Activated CD4-positive, alpha-beta T cell treated with anti-CD3 and anti-CD28 coated beads, Interleukin-2, amount 50 U/mL, for 16 hours (primary cell): ENCODE results near the gene CACNB1.
A peak's percentile ranks its signal among the peaks of the same experiment; 100 is the strongest.

Experiments used
- DNase-seq: peaks from one replicate; pipeline ENCODE4 v3.0.0-alpha.2; 2020

CACNB1 gene

DNA sequence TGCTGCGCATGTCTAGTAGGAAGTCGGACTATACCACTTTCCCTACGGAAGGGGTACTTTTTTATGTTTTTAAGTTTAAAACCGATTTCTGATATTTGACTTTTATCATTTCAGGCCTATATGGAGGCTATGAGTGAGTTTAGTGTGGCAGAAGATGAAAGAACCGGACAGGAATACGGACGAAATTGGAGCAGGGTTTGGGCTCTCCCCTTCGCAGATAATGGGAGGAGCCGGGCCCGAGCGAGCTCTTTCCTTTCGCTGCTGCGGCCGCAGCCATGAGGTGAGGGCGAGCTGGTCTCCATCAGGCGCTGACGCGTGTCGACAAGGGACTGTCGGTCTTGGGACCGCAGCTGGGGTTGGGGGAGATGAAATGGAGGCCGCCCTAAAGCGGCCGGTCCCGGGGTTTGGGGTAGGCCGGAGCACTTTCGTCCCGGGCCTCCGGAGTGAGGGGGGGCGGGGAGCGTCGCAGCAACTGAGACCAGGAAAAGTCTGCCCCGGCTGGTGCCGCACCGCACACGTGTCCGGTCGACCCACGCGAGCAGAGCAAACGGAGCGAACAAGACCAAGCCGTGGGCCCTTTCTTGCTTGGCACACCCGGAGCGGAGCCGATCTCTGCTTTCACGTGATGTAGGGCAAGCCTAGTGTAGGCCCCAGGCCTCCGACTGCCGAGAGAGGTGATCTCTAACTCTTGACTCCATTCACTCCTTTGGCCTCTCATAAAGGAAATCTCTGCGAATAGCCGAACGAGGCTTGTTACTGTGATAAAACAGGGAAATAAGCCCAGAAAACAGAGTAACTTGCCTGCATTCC lies 2.8 kb upstream of the CACNB1 start, which contains the start of gene RPL19:
TSS of gene RPL19 (plus strand) at position 214 of the 810 bp plus-strand sequence. CDS start at position 276, 62 bp downstream.
- DNase-seq, result peak; percentile 79

DNA sequence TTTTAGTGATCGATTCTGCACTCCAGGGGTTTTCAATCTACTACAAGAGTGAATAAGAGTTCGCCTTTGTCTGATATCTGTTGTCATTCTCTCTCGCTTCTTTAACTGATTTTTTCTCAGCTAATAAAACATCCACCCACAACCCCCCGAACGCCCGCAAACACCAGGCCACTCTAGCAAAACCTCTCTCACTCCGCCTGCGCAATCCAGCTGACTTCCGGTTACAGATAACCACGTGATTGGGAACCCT lies 2.3 kb upstream of the CACNB1 start:
- peak; percentile 93 for DNase-seq

- no peak for DNase-seq
These were observed 707 bp upstream of the CACNB1 start for GRCh38 chr17:39198186-39198566.

DNA sequence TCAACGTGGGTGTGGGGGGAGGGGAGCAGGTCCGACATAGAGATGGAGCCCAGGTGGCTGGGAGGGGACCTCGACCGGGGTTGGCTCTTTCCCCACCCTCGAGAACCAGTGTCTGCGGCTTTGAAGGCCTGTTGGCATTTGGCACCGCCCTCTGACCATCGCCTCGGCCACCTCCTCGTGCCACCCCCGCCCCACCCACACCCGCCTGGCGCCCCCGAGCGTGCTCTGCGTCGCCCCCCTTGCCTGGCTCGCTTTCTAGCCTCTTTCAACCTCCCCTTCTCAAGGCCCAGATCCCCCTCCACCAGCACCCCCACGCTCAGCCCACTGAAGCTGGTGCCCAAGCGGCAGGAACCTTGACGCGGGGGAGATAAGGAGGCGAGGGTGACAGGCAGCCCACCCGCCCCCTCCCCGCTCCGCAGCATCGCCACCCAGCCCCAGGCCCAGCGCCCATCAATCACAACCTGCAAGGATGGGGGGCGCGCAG lies 619 bp downstream of the CACNB1 start:
- DNase-seq, result peak; percentile 46

DNA sequence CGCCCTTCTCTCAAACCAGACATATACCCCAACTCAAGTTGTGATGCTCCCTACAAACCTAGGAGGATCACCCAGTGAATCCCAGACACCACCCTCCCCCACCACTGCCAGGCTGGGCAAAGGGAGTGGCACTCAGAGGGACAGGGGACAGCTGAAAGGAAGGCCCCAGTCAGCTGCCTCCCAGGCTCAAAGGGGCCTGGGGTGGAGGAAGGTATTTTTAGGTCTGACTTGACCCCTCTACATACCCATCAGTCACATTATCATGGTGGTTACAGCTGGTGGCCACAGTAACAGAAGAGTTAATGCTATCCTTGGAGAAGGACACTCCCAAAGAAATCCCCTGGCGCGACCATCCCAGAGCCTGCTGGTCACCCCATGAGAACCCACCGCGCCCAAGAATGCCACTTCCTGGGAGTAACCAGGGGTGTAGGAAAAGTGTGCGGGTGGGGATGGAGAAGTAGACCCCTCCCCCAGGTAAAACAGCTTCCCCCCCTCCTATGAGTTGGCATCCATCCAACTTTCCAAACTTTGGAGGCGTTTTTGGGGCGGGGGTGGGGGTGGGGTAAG lies 1.1 kb downstream of the CACNB1 start:
- no peak for DNase-seq

DNA sequence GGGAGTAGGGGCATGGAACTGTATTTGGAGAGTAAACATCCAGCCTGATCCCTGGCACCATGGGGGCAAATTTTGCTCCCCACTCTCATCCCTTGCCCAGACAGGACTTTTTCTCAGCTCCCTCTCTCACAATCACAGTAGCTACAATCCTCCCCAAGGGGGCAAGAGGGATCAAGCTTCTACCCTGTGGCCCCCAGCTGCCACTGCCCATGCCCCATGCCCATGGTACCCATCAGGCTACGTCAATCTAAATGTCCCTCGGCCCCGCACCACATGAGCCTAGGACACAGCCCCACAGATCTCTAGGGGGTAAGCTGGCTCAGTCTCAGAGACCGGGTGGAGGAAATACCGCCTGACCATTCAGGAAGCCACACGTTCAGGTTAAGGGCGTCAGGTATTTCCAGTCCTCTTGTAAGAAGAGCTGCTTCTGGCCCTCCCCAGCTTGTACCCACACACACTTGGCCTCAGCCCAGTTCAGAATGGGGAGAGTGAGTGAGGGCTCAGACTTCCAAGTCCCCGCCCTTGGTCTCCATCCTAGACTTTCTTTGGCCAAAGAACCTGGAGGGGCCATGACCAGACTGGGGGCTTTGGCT lies 1.8 kb downstream of the CACNB1 start:
- DNase-seq, result no peak

GRCh38 chr17:39194985-39195524 lies 2.4 kb downstream of the CACNB1 start:
- no peak for DNase-seq

GRCh38 chr17:39194089-39194984 lies 3.1 kb downstream of the CACNB1 start:
- DNase-seq, result no peak

GRCh38 chr17:39193346-39193745 lies 4.1 kb downstream of the CACNB1 start:
- no peak for DNase-seq

GRCh38 chr17:39192901-39193300 lies 4.6 kb downstream of the CACNB1 start:
- no peak for DNase-seq

DNA sequence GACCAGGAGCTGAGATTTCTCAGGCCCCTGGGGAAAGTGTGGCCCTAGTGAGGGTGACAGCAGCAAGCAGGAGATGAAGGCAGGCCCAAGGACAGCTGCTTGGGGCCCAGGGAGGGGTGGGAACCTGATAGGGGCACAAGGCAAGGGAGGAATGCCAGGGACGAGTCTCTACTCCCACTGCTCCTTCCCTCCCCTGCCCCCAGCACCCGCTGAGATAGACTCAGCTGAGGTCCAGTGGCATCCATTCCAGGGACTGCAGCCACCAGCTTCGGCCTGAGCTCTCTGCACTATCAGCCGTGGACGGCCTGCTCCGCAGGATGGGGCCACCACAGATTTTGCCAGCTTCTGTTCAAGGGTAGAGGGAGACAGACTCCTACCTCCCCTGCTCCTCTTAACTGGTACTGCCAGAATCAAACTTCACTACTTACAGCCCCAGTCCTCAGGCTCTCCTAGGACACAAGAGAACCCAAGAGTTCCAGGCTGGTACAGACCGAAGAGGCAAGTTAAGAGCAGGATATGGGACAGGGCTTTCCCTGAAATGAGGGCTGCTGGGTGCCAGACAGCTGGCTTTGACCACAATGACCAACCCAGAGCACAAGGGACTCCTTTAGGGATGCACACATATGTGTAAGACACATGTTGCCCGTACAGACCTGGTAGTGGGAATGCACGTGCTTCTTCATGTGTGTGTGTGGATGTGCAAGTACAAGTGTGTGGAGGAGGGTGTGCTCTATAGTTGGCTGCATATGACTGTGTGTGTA lies 5.5 kb downstream of the CACNB1 start:
- no peak for DNase-seq

- no peak for DNase-seq
These were observed 10.2 kb downstream of the CACNB1 start for GRCh38 chr17:39187152-39187830.

- DNase-seq, result no peak
These were observed 10.9 kb downstream of the CACNB1 start for GRCh38 chr17:39186481-39187002.

DNA sequence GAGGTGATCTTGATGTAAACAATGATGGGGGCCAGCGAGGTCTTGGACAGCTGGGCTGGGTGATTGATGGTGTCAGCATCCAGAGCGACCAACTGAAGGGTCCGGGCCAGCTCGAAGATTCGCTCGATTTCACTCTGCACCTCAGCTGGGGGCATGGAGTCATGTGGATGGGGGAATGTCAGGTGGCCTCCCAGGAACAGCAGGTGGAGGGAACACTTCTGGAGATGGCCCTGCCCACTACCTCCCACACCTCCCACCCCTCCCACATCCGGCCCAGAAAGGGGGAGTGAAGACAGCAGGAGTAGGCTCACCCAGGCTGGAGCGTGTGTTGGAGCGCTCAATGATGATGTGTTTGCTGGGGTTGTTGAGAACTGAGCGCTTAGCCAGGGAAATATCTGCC lies 13.7 kb downstream of the CACNB1 start:
- no peak for DNase-seq

DNA sequence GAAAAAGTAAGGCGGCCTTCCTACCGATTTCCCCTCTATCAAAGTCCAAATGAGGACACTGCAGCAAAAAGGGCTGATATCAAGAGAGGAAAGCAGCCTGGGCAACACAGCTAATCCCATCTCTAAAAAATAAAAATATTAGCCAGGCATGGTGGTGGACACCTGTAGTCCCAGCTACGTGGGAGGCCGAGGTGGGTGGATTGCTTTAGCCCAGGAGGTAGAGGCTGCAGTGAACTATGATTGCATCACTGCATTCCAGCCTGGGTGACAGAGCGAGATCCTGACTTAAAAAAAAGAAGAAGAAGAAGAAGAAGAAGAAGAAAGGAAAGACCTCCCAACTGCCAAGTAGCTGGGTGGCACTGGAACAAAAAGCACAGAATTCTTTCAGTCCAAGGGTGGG lies 14.4 kb downstream of the CACNB1 start:
- no peak for DNase-seq

DNA sequence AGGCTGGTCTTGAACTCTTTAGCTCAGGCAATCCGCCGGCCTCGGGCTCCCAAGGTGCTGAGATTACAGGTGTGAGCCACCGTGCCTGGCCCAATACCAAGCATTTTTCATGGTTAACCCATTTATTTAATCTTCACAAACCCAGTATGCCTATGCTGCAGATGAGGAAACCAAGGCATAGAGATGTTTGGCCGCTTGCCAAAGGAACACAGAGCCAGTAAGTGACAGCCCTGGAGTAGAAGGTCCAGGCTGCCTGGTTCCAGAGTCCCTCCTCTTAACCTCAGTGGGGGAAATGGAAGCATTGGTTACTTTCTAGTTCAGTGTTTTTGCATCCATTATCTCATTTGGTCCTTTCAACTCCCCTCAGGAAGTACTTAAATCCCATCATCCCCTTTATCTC lies 16.2 kb downstream of the CACNB1 start:
- no peak for DNase-seq

- DNase-seq, result no peak
These were observed 18.9 kb downstream of the CACNB1 start for GRCh38 chr17:39178536-39178935.

DNA sequence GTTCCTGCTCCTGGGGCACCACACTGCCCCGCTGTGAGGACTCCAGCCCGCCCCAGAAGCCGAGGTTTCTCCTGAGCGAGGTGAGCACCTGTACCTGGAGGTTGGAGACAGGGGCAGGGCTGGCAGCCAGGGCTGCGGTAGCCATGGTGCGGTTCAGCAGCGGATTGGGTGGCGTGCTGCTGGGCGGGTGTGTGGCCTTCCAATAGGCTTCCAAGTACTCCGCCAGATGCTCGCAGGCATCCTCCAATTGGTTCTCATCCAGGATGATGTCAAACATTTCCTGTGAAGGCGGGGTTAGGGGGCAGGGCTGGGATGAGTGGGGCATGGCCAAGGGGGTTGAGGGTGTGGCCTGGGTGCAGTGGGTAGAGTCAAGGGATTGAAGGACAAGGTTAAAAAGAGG lies 20.2 kb downstream of the CACNB1 start:
- no peak for DNase-seq

GRCh38 chr17:39175695-39176093 lies 21.8 kb downstream of the CACNB1 start:
- DNase-seq, result no peak

DNA sequence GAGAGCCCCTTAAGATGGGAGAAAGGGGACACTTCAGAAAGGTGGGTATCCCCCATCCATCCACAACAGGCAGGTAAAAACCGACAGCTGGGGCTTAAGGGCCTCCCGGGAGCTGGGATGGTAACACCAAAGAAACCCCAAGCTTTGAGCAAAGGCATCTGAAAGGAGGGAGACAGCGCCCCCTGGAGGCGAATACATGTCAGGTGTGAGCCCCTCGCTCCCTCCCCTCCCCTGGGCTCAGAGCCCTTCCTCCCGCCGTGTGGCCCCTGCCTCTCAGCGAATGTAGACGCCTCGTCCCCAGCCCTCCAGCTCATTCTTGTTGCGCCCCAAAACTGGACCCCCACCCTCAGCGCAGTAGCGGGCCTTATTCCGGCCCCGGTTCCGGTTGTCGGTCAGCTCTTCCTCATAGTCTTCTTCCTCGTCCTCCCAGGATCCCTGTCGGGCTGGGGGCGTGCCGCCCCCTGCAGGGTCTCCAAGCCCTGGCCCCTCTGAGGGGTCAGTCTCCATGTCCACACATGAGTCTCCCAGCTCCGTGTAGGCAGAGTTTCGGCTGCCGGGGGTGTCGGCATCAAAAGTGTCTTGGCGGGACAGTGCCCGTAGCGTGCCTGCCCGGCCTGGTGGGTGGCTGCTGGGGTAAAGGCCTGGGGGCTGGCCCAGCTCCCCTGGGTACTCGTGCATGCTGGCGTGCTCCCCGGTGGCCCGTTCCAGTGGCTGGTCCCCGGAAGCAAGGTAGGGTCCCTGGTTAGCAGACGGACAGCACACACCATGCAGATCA lies 22.4 kb downstream of the CACNB1 start:
- peak; percentile 67 for DNase-seq
